Parathyroid adenoma (tissue), 2 donors: ENCODE data around the gene CLDND2.
A peak's percentile ranks its signal among the peaks of the same experiment; 100 is the strongest.

Source experiments
- H2AFZ ChIP-seq: fragments of 300-600 bp; sonication (generic); one replicate; pipeline ENCODE4 v1.7.0; 2017; ENCODE audit warnings: antibody characterized with exemption, mild to moderate bottlenecking
- H3K27ac ChIP-seq: fragments of 300-600 bp; sonication (generic); one replicate; pipeline ENCODE4 v1.7.0; 2017
- H3K27me3 ChIP-seq: fragments of 300-600 bp; sonication (generic); one replicate; pipeline ENCODE4 v1.7.0; 2017; ENCODE audit warnings: low read length; ENCODE audit not compliant: control insufficient read depth, insufficient read depth
- H3K36me3 ChIP-seq: fragments of 300-600 bp; sonication (generic); one replicate; pipeline ENCODE4 v1.7.0; 2017; ENCODE audit warnings: low read length; ENCODE audit not compliant: control insufficient read depth, insufficient read depth
- H3K4me1 ChIP-seq: fragments of 300-600 bp; sonication (generic); one replicate; pipeline ENCODE4 v1.7.0; 2017; ENCODE audit warnings: control low read depth
- H3K4me2 ChIP-seq: fragments of 300-600 bp; sonication (generic); one replicate; pipeline ENCODE4 v1.7.0; 2017; ENCODE audit warnings: low read length
- H3K4me3 ChIP-seq: fragments of 300-600 bp; sonication (generic); one replicate; pipeline ENCODE4 v1.7.0; 2017; ENCODE audit warnings: low read depth, low read length
- H3K79me2 ChIP-seq: fragments of 300-600 bp; sonication (generic); one replicate; pipeline ENCODE4 v1.7.0; 2017; ENCODE audit warnings: control low read depth
- H3K9ac ChIP-seq: fragments of 300-600 bp; sonication (generic); one replicate; pipeline ENCODE4 v1.7.0; 2017; ENCODE audit warnings: mild to moderate bottlenecking
- H3K9me3 ChIP-seq: fragments of 300-600 bp; sonication (generic); one replicate; pipeline ENCODE4 v1.7.0; 2017; ENCODE audit warnings: low read length; ENCODE audit not compliant: control insufficient read depth
- TF ChIP-seq, protein P1 (sequence below): fragments of 300-600 bp; sonication (generic); IDR thresholded peaks from one replicate; pipeline ENCODE4 v1.7.0; 2017; ENCODE audit warnings: antibody characterized with exemption, mild to moderate bottlenecking
- donor health status: primary hyperparathyroidism.

CLDND2 gene

DNA sequence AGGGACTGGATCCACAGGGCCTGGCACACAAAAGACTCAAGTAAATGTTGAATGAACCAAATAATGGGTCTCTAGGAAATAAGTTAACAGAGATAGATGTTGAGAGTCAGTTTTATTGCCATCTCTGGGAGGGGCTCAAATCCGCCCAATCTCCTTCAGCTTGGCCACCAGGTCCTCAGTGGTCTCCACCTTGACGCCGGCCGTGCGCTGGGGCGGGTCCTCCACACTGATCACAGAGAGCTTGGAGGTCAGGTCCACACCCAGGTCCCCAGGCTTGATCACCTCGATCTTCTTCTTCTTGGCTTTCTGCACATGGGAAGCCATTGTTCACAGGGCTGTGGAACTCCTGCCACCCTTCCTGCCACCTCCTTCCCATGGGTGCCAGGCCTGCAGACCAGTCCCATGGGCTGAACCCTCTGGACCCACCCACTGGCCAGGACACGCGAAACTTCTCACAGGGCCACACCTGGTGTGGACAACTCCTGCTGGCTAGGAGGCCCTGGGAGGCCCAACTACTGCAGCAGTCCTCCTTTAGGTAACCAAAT, 23.7 kb downstream of the CLDND2 start:
- Histone ChIP-seq H3K4me3 (no peak overlapping the region), H3K9me3 (no peaks in the 10 kb centered on the region), H3K4me1 (peaks cover 6% of the 10 kb centered on the region), H3K27ac (no peak overlapping the region), H3K4me2 (no peak overlapping the region), H3K79me2 (no peaks in the 10 kb centered on the region), H3K9ac (no peak overlapping the region), H2AFZ (no peak overlapping the region), H3K36me3 (no peaks in the 10 kb centered on the region), H3K27me3 (no peaks in the 10 kb centered on the region)
- TF ChIP-seq, protein P1, sequence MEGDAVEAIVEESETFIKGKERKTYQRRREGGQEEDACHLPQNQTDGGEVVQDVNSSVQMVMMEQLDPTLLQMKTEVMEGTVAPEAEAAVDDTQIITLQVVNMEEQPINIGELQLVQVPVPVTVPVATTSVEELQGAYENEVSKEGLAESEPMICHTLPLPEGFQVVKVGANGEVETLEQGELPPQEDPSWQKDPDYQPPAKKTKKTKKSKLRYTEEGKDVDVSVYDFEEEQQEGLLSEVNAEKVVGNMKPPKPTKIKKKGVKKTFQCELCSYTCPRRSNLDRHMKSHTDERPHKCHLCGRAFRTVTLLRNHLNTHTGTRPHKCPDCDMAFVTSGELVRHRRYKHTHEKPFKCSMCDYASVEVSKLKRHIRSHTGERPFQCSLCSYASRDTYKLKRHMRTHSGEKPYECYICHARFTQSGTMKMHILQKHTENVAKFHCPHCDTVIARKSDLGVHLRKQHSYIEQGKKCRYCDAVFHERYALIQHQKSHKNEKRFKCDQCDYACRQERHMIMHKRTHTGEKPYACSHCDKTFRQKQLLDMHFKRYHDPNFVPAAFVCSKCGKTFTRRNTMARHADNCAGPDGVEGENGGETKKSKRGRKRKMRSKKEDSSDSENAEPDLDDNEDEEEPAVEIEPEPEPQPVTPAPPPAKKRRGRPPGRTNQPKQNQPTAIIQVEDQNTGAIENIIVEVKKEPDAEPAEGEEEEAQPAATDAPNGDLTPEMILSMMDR = no peak

DNA sequence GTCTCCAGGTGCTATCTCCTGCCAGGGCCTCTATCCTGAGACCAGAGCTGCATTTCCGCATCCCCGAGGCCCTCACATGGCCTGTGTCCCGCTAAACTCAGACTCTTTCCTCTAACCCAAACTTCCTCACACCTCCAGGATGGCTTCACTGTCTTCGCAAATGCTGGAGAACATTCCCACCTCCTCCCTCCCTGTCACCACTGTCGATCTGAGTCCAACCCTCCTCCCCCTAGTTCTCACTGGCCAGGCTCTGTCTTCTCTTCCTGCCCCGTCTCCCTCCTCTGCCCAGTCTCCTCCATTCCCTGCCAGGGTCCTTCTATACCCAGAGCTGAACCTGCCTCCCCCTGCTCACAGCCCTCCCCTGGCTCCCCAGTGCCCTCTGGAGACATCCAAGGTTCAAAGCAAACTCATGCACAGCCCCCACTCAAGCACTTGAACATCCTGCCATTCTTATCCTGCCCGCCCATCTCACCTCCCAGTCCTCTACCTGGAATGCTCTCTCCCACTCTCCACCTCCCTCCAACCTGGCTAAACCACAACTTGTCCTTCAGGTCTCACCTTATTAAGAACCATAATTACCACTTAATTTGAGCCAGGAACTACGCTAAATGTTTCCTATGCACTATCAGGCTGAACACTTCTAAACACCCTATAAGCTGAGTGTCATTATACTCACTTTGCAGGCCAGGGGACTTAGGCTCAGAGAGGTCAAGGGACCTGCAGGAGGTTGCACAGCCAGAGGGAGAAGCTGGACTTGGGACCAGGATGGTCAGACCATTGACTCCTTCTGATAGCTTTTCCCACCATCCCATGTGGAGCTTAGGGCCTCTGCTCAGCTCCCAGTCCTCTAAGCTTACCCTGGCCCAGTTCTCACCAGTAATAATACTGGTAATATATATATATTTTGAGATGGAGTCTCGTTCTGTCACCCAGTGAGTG, 25.9 kb downstream of the CLDND2 start:
- no peaks in the 10 kb centered on the region for H3K27me3 ChIP-seq
- H3K36me3 ChIP-seq = no peaks in the 10 kb centered on the region
- peaks cover 12% of the 10 kb centered on the region for H3K4me1 ChIP-seq
- peak overlapping the region; percentile 50 for H2AFZ ChIP-seq
- TF ChIP-seq, protein P1 = no peak
- H3K9me3 ChIP-seq = no peaks in the 10 kb centered on the region
- H3K27ac ChIP-seq = peak overlapping the region; percentile 43
- H3K79me2 ChIP-seq = no peaks in the 10 kb centered on the region
- H3K4me2 ChIP-seq = no peak overlapping the region
- H3K9ac ChIP-seq = no peak overlapping the region
- no peak overlapping the region for H3K4me3 ChIP-seq

DNA sequence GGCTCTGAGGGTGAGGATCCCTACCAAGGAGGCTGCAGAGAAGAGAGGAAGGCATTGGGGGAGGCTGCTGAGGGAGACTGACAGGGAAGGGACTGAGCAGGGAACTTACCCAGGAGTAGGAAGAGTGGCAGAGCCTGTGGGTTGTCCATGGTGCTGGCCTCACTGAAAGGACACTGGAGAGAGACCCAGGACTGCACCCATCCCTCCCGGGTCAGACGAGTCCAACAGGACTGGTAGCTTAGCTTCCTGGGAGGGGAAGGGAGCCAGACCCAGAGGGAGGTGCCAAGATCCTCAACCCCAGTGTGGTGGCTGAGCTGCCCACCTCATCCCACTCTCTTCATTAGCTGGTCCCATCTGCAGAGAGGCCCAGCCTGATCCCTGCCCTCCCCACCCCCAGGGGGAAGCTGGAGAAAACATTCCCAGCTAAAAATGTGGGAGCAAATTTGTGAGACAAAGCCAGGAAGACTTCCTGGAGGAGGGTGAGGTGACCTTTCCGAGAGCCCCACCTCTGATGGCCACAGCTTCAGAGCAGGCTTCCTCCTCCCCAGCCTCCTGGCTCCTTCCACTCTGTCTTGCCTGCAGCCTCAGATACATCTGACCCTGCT, 26.7 kb downstream of the CLDND2 start, which contains the start of gene VSIG10L:
TSS of gene VSIG10L (minus strand) at position 164 of the 605 bp plus-strand sequence. CDS start at position 149, 15 bp downstream.
- H3K79me2 ChIP-seq = no peaks in the 10 kb centered on the region
- peaks cover 12% of the 10 kb centered on the region for H3K4me1 ChIP-seq
- TF ChIP-seq, protein P1 = no peak
- H3K36me3 ChIP-seq = no peaks in the 10 kb centered on the region
- H3K9me3 ChIP-seq = no peaks in the 10 kb centered on the region
- H3K4me2 ChIP-seq = no peak within 1 kb of the TSS
- peak within 1 kb of the TSS; percentile 43 for H3K27ac ChIP-seq
- H2AFZ ChIP-seq = peak within 1 kb of the TSS; percentile 50
- no peak within 1 kb of the TSS for H3K4me3 ChIP-seq
- no peak within 1 kb of the TSS for H3K9ac ChIP-seq
- H3K27me3 ChIP-seq = no peaks in the 10 kb centered on the region

DNA sequence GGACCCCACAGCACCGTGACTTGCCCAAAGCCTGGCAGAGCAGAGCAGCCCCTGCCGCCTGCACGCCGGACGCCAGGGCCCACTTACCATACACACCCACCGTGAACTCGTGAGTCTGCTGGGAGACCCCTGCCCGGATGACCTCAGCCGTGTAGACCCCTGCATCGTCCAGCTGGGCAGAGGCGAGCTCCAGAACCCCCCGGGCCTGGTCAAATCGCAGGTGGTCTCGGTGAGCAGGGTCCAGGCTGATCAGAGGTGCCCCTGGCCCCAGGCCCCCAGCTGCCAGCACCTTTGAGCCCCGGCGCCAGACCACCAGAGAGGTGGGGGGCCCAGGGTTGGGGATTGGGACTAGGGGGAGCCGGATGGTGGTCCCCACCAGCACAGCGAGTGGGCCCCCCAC, 27.7 kb downstream of the CLDND2 start:
- H3K27ac ChIP-seq = no peak overlapping the region
- no peaks in the 10 kb centered on the region for H3K79me2 ChIP-seq
- H3K4me2 ChIP-seq = no peak overlapping the region
- no peak overlapping the region for H2AFZ ChIP-seq
- no peaks in the 10 kb centered on the region for H3K27me3 ChIP-seq
- H3K9me3 ChIP-seq = no peaks in the 10 kb centered on the region
- H3K4me3 ChIP-seq = no peak overlapping the region
- peaks cover 12% of the 10 kb centered on the region for H3K4me1 ChIP-seq
- H3K9ac ChIP-seq = no peak overlapping the region
- TF ChIP-seq, protein P1 = no peak
- H3K36me3 ChIP-seq = no peaks in the 10 kb centered on the region
